Activated naive CD8-positive, alpha-beta T cell treated with anti-CD3 and anti-CD28 coated beads for 36 hours (primary cell): ENCODE results near the gene TXNDC15. TPM values are rescaled to one million over a fixed set of nuclear protein-coding genes. Genes with fewer than 3 reads are reported as not detected.
A peak's percentile ranks its signal among the peaks of the same experiment; 100 is the strongest.
"Not testable (repeated sequence)": the region's sequence is repeated elsewhere in the genome, so short reads cannot be mapped to it uniquely, and the experiment has no call there.

Source experiments
- DNase-seq: peaks from one replicate; pipeline ENCODE4 v3.0.0; 2021
- H3K27ac Mint-ChIP-seq: one replicate; pipeline ENCODE4 v1.8.0; 2022; ENCODE audit warnings: mild to moderate bottlenecking, moderate library complexity, mixed read lengths
- H3K27me3 Mint-ChIP-seq: one replicate; pipeline ENCODE4 v1.8.0; 2022; ENCODE audit warnings: mild to moderate bottlenecking, mixed read lengths
- H3K36me3 Mint-ChIP-seq: one replicate; pipeline ENCODE4 v1.8.0; 2021; ENCODE audit warnings: mild to moderate bottlenecking, mixed read lengths
- H3K4me1 Mint-ChIP-seq: one replicate; pipeline ENCODE4 v1.8.0; 2021; ENCODE audit warnings: mixed read lengths
- H3K4me3 Mint-ChIP-seq: one replicate; pipeline ENCODE4 v1.8.0; 2022; ENCODE audit warnings: mild to moderate bottlenecking, moderate library complexity, mixed read lengths
- H3K9me3 Mint-ChIP-seq: one replicate; pipeline ENCODE4 v1.8.0; 2022; ENCODE audit warnings: mixed read lengths
- total RNA-seq, 2 experiments: library from RNA; stranded (reverse); gene quantifications; one replicate each; pipeline ENCODE4 v1.2.3, GENCODE V29; 2021

TXNDC15 gene
- total RNA-seq, 2 experiments from 2014 or later, result 27.2 to 29.4 TPM

DNA sequence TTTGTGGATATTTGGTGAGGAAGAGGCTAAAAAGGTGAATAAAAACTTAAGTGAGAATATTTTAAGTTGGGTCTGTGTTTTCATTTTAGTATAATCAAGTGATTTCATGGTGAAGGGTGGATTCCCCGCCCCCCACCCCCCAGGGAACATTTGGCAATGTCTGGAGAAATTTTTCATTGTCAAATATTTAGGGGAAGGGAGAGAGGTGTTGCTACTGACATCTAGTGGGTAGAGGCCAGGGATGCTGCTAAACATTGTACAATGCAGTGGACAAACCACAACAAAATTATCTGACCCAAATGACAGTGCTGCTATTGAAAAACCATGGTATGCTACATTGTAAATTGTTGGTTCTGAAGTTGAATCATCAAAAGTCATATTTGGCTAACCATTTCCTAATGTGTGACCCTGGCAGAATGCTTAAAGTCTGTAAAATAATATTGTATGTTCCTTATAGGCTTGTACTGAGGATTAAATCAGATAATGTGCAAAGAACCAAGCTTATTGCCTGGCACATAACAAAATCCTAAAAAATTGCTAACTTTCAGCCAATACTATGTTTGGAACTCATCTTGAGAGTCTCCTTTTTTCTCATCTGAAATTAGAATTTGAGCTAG lies 22.8 kb upstream of the TXNDC15 start:
- peaks cover 30% of the 10 kb centered on the region for H3K4me1 Mint-ChIP-seq
- no peaks in the 10 kb centered on the region for H3K27me3 Mint-ChIP-seq
- peaks cover 30% of the 10 kb centered on the region for H3K36me3 Mint-ChIP-seq
- H3K27ac Mint-ChIP-seq, result peak overlapping the region; percentile 29
- H3K4me3 Mint-ChIP-seq, result no peak overlapping the region
- DNase-seq, result no peak
- H3K9me3 Mint-ChIP-seq, result no peaks in the 10 kb centered on the region

DNA sequence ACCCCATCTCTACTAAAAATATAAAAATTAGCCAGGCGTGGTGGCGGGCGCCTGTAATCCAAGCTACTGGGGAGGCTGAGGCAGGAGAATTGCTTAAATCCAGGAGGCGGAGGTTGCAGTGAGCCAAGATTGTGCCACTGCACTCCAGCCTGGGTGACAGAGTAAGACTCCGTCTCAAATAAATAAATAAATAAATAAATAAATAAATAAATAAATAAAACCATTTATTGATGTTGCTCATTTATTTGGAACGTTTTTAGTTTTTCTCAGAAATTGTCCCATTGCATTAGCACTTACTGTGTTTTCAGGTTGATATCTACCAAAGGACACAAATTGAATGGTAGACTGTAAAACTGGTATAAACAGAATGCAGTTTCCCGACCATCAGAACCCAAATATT lies 17.7 kb upstream of the TXNDC15 start:
- not testable (repeated sequence) for H3K9me3 Mint-ChIP-seq

DNA sequence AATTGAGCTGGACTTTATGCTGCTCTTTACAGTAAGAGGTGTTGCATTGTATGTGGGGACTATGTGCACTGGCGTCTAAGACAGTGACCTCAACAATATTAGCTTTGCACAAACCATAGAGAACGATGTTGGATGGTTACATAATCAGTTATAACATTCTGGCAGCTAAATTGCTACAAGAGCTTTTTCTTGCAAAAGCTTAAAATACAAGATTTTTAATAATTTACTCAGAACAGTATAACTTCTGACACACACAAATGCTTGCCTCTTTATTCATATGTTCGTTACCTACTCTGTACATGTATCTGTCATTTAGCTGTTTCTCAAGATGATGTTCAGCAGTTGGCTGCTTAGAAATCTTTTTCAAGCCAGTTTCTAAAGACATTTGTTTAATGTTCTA lies 16.8 kb upstream of the TXNDC15 start:
- H3K27ac Mint-ChIP-seq, result no peak overlapping the region
- H3K4me1 Mint-ChIP-seq, result peaks cover 7% of the 10 kb centered on the region
- no peaks in the 10 kb centered on the region for H3K9me3 Mint-ChIP-seq
- H3K4me3 Mint-ChIP-seq, result no peak overlapping the region
- peaks cover 11% of the 10 kb centered on the region for H3K36me3 Mint-ChIP-seq
- no peaks in the 10 kb centered on the region for H3K27me3 Mint-ChIP-seq
- no peak for DNase-seq

More for the DNA sequence above, 17.7 kb upstream of the TXNDC15 start:
- H3K4me1 Mint-ChIP-seq, H3K27me3 Mint-ChIP-seq, DNase-seq, H3K4me3 Mint-ChIP-seq, H3K27ac Mint-ChIP-seq: not testable (repeated sequence)
- H3K36me3 Mint-ChIP-seq, result peaks cover 13% of the 10 kb centered on the region

DNA sequence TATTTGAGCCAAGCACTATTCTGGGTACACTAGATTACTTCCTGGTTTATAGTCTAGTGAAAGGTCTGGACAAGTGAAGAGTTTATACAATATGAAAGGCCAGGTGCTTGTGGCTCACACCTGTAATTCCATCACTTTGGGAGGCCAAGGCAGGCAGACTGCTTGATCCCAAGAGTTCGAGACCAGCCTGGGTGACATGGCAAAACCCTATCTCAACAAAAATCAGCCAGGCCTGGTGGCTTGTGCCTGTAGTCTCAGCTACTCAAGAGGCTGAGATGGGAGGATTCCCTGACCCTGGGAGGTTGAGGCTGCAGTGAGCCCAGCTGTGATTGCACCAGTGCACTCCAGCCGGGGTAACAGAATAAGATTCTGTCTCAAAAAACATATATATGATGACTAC lies 9.5 kb upstream of the TXNDC15 start:
- no peaks in the 10 kb centered on the region for H3K4me1 Mint-ChIP-seq
- H3K27ac Mint-ChIP-seq, result no peak overlapping the region
- no peaks in the 10 kb centered on the region for H3K36me3 Mint-ChIP-seq
- no peak overlapping the region for H3K4me3 Mint-ChIP-seq
- H3K27me3 Mint-ChIP-seq, result no peaks in the 10 kb centered on the region
- H3K9me3 Mint-ChIP-seq, result no peaks in the 10 kb centered on the region
- no peak for DNase-seq

DNA sequence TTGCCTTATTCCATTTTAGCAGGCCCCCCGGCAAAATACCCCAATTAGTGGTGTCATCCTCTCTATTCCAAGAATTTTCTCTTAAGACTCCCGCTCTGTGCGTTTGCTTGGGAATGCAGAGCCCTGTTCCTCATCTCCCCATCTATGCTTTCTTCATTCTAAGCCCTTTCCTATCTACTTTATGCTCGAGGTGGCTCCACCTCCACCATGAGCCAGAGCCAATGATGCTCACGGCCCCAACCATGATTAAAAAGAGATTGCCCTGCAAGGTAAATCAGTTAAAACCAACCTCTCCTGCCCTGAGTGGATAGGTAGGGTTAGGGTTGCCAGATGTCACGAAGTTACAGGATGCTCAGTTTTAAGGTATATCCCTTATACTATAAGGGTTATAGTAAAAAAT lies 677 bp upstream of the TXNDC15 start:
- peaks cover 34% of the 10 kb centered on the region for H3K4me1 Mint-ChIP-seq
- peak overlapping the region; percentile 97 for H3K4me3 Mint-ChIP-seq
- peaks cover 14% of the 10 kb centered on the region for H3K36me3 Mint-ChIP-seq
- DNase-seq, result no peak
- H3K27ac Mint-ChIP-seq, result peak overlapping the region; percentile 95
- H3K27me3 Mint-ChIP-seq, result no peaks in the 10 kb centered on the region
- H3K9me3 Mint-ChIP-seq, result no peaks in the 10 kb centered on the region

DNA sequence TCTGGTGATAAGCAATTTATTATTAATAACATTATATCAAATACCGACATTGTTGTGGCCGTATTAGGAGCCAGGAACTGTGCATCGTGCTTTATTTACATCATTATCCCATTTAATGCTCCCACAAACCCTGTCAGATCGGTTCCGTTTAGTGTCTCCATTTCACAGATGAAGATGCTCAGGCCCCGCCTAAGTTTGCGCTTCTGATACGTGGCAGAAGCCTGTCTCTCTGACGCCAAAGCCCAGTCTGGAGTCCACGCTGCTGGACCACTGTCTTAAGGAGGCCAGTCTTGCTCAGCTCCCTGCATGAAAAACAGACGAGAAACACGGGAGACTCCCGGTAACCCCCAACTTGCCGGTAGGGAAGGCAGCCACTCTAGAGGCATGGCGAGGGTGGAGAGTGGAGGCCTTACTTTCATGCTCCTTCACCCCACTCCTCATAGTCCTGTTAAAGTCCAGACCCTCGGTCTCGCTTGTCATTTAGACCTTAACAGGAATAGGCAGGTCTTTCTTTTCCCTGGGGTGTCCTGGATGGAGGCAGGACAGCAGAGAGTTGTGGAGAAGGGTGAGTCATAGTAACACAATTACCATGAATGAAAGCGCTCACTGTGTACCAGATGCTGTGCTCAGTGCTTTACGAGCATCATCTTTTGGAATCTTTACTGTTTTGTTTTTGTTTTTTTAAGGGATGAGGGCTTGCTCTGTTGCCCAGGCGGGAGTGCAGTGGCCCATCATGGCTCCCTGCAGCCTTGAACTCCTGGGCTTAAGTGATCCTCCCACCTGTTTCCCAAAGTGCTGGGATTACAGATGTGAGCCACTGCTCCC lies 872 bp downstream of the TXNDC15 start:
- Mint-ChIP-seq H3K4me3 (peak overlapping the region; percentile 97), H3K27ac (peak overlapping the region; percentile 95), H3K36me3 (peaks cover 15% of the 10 kb centered on the region), H3K9me3 (no peaks in the 10 kb centered on the region), H3K27me3 (no peaks in the 10 kb centered on the region), H3K4me1 (peaks cover 40% of the 10 kb centered on the region)
- DNase-seq, result peak; percentile 35

DNA sequence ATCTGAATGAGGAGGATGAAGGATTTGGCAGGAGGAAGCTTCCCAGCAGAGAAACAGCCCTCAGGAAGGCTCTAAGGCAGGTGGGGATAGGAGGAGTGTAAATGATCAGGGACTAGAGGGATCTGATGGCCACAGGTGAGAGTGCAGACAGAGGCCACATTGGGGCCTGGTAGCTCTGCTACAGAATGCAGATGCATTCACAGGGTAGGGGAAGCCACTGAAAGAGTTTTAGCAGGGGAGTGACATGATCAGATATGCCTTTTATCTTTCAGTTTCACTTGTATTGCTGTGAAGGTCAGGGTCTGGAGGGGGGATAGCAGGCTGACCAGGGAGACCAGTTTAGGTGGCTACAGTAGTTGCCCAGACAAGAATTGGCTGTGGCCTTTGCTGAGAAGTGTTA lies 3.0 kb downstream of the TXNDC15 start:
- Mint-ChIP-seq H3K27me3 (no peaks in the 10 kb centered on the region), H3K9me3 (no peaks in the 10 kb centered on the region), H3K27ac (peak overlapping the region; percentile 30), H3K4me1 (peaks cover 46% of the 10 kb centered on the region), H3K36me3 (peaks cover 15% of the 10 kb centered on the region), H3K4me3 (peak overlapping the region; percentile 32)
- no peak for DNase-seq

DNA sequence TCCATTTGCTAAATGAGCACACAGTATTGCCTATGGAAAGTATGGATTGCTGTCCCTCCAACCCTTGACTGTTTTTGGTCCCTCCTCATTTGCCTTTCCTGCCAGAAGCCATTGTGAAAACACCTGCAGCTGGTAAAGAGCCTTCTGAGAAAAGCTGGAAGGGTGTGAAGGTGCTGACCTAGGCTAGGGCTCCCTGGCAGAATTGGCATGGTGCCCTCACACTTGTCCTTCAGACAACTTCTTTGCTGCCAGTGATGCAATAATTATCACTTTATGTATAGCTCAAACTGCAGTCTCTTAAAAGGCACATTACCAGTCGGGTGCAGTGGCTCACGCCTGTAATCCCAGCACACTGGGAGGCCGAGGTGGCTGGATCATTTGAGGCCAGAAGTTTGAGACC lies 4.2 kb downstream of the TXNDC15 start:
- DNase-seq, result no peak
- H3K27ac Mint-ChIP-seq, result no peak overlapping the region
- peaks cover 15% of the 10 kb centered on the region for H3K36me3 Mint-ChIP-seq
- H3K4me1 Mint-ChIP-seq, result peaks cover 44% of the 10 kb centered on the region
- H3K4me3 Mint-ChIP-seq, result no peak overlapping the region
- H3K9me3 Mint-ChIP-seq, result no peaks in the 10 kb centered on the region
- no peaks in the 10 kb centered on the region for H3K27me3 Mint-ChIP-seq

DNA sequence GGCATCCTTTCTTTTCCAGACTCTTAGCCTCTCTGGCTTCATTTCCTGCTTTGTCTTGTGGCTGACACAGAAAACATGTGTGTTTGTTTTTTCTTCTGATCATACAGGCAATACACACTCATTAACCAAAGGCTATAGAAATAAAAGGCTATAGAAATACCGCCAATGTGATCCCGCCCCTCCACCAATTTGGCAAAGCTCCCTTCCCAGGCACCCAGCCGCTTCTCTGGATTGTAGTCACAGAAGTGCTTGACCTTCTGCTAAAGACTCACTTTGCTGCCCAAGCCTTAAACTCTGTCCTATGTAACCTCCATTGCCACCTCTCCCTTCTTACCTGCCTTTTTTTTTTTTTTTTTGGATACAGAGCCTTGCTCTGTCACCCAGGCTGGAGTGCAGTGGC lies 5.3 kb downstream of the TXNDC15 start:
- Mint-ChIP-seq H3K4me1 (peaks cover 39% of the 10 kb centered on the region), H3K9me3 (no peaks in the 10 kb centered on the region), H3K36me3 (peaks cover 15% of the 10 kb centered on the region), H3K27me3 (no peaks in the 10 kb centered on the region), H3K4me3 (no peak overlapping the region), H3K27ac (no peak overlapping the region)
- DNase-seq, result no peak

DNA sequence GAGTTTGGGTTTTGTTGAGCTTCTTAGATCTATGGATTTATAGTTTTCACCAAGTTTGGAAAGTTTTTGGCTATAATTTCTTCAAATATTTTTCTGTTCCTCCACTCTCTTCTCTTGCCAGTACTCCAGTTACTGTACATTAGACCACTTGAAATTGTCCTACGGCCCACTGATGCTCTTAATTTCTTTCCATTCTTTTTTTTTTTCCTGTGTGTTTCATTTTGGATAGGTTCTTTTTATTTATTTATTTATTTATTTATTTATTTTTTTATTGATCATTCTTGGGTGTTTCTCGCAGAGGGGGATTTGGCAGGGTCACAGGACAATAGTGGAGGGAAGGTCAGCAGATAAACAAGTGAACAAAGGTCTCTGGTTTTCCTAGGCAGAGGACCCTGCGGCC lies 6.8 kb downstream of the TXNDC15 start:
- DNase-seq, H3K9me3 Mint-ChIP-seq, H3K27ac Mint-ChIP-seq, H3K4me3 Mint-ChIP-seq, H3K27me3 Mint-ChIP-seq: not testable (repeated sequence)
- Mint-ChIP-seq H3K4me1 (peaks cover 33% of the 10 kb centered on the region), H3K36me3 (peaks cover 11% of the 10 kb centered on the region)

DNA sequence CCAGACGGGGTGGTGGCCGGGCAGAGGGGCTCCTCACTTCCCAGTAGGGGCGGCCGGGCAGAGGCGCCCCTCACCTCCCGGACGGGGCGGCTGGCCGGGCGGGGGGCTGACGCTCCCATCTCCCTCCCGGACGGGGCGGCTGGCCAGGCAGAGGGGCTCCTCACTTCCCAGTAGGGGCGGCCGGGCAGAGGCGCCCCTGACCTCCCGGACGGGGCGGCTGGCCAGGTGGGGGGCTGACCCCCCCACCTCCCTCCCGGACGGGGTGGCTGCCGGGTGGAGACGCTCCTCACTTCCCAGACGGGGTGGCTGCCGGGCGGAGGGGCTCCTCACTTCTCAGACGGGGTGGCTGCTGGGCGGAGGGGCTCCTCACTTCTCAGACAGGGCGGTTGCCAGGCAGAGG lies 7.5 kb downstream of the TXNDC15 start:
- H3K9me3 Mint-ChIP-seq, H3K4me3 Mint-ChIP-seq, DNase-seq, H3K27ac Mint-ChIP-seq, H3K27me3 Mint-ChIP-seq, H3K36me3 Mint-ChIP-seq: not testable (repeated sequence)
- peaks cover 25% of the 10 kb centered on the region for H3K4me1 Mint-ChIP-seq

DNA sequence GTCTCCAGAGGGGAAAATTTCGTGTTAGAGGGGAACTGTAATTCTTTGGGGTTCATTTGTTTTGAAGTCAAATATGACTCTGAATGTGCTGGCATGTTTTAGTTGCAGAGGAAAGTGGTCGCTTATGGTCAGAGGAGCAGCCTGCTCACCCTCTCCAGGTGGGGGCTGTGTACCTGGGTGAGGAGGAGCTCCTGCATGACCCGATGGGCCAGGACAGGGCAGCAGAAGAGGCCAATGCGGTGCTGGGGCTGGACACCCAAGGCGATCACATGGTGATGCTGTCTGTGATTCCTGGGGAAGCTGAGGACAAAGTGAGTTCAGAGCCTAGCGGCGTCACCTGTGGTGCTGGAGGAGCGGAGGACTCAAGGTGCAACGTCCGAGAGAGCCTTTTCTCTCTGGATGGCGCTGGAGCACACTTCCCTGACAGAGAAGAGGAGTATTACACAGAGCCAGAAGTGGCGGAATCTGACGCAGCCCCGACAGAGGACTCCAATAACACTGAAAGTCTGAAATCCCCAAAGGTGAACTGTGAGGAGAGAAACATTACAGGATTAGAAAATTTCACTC lies 13.5 kb downstream of the TXNDC15 start:
- H3K36me3 Mint-ChIP-seq, result peaks cover 12% of the 10 kb centered on the region
- no peaks in the 10 kb centered on the region for H3K27me3 Mint-ChIP-seq
- no peak for DNase-seq
- H3K4me1 Mint-ChIP-seq, result peaks cover 7% of the 10 kb centered on the region
- no peaks in the 10 kb centered on the region for H3K9me3 Mint-ChIP-seq
- H3K4me3 Mint-ChIP-seq, result no peak overlapping the region
- H3K27ac Mint-ChIP-seq, result no peak overlapping the region

DNA sequence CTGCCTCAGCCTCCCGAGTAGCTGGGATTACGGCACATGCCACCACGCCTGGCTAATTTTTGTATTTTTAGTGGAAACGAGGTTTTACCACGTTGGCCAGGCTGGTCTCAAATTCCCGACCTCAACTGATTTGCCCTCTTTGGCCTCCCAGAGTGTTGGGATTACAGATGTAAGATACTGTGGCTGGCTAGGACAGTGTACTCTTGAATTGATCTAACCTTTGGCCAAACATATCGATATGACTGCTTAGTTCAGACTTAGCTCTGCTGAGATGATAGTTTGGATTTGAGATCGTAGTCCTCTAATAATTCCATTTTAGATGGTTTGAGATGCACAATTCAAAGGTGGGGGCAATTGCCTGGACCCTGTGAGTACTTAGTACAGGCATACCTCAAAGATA lies 15.2 kb downstream of the TXNDC15 start:
- no peak overlapping the region for H3K27ac Mint-ChIP-seq
- no peaks in the 10 kb centered on the region for H3K27me3 Mint-ChIP-seq
- no peaks in the 10 kb centered on the region for H3K9me3 Mint-ChIP-seq
- H3K4me3 Mint-ChIP-seq, result no peak overlapping the region
- H3K4me1 Mint-ChIP-seq, result peaks cover 7% of the 10 kb centered on the region
- no peak for DNase-seq
- peaks cover 12% of the 10 kb centered on the region for H3K36me3 Mint-ChIP-seq

DNA sequence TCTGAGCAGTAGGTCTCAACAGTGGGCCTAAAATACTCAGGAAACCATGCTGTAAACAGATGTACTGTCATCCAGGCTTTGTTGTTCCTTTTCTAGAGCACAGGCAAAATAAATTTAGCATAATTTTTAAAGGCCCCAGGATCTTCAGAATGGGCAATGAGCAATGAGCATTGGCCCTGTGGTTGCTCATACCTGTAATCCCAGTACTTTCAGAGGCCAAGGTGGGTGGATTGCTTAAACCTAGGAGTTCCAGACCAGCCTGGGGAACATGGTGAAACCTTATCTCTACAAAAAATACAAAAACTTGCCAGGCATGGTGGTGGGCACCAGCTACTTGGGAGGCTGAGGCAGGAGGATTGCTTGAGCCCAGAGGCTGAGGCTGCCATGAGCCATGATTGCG lies 17.3 kb downstream of the TXNDC15 start:
- Mint-ChIP-seq H3K4me3 (no peak overlapping the region), H3K4me1 (peaks cover 5% of the 10 kb centered on the region), H3K36me3 (peaks cover 12% of the 10 kb centered on the region), H3K27ac (no peak overlapping the region), H3K27me3 (no peaks in the 10 kb centered on the region), H3K9me3 (no peaks in the 10 kb centered on the region)
- DNase-seq, result no peak

DNA sequence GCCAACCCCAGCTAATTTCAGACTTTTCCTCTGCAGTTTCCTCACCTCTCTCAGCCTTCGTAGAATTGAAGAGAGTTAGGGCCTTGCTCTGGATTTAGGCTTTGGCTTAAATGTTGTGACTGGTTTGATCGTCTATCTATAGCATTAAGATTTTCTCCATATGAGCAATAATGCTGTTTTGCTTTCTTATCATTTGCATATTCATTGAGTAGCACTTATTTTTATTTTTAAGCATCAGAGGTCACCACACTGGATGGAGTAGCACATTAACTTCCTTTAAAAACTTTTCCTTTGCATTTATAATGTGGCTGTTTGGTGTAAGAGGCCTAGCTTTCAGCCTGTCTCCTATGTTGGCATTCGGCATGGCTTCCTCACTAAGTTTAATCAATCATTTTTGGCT lies 18.1 kb downstream of the TXNDC15 start:
- Mint-ChIP-seq H3K9me3 (no peaks in the 10 kb centered on the region), H3K27ac (no peak overlapping the region), H3K36me3 (peaks cover 12% of the 10 kb centered on the region), H3K4me1 (peaks cover 5% of the 10 kb centered on the region), H3K27me3 (no peaks in the 10 kb centered on the region), H3K4me3 (no peak overlapping the region)
- no peak for DNase-seq

DNA sequence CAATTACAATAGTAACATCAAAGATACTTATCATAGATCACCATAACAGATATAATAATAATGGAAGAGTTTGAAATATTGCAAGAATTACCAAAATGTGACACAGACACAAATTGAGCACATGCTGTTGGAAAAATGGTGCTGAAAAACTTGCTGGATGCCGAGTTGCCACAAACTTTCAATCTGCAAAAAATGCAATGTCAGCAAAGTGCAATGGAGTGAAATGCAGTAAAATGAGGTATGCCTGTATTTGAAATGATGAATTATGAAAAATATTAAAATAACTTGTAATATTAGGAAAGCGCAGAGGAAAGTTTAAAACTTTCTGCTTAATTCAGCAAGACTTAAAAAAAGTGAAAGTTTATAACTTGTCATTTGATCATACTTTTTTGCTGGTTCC lies 18.8 kb downstream of the TXNDC15 start:
- H3K4me3 Mint-ChIP-seq, result no peak overlapping the region
- no peak for DNase-seq
- no peaks in the 10 kb centered on the region for H3K27me3 Mint-ChIP-seq
- peaks cover 12% of the 10 kb centered on the region for H3K36me3 Mint-ChIP-seq
- no peak overlapping the region for H3K27ac Mint-ChIP-seq
- H3K9me3 Mint-ChIP-seq, result no peaks in the 10 kb centered on the region
- H3K4me1 Mint-ChIP-seq, result peaks cover 5% of the 10 kb centered on the region
